Spleen (tissue), 7 donors: ENCODE data around the gene APOA4.

Experiments
- POLR2A ChIP-seq, 3 donors: fragments of 450-650 bp; IDR thresholded peaks; one replicate each; pipeline ENCODE4 v1.5.1; 2017; ENCODE audit warnings: antibody characterized with exemption in 3 of 3, mild to moderate bottlenecking in 1 of 3
- POLR2AphosphoS5 ChIP-seq, 3 donors: sonication (generic); formaldehyde crosslinking; IDR thresholded peaks; one replicate each; pipeline ENCODE4 v1.5.1; 2017; ENCODE audit warnings: antibody characterized with exemption in 3 of 3
- TF ChIP-seq, protein P1 (sequence below), 11 experiments: fragments of 200-600 bp in 7 of 11; fragments of 450-650 bp in 4 of 11; sonication (generic) in 4 of 11; IDR thresholded peaks in 8 of 11; conservative IDR thresholded peaks in 3 of 11; 1 replicate in 7 of 11; 2 replicates in 4 of 11; pipeline versions ENCODE4 v1.4.0 to v1.8.0; 2016 to 2021; ENCODE audit warnings: antibody characterized with exemption in 11 of 11, inconsistent platforms in 4 of 11, mild to moderate bottlenecking in 1 of 11
- donor health status: DM: no; HTN: no; CAD: no; lungs with moderate emphysema.
- donor health status: DM: no; HTN: no; CAD: no.
- donor health status: DM: no; HTN: no; CAD: no.

DNA sequence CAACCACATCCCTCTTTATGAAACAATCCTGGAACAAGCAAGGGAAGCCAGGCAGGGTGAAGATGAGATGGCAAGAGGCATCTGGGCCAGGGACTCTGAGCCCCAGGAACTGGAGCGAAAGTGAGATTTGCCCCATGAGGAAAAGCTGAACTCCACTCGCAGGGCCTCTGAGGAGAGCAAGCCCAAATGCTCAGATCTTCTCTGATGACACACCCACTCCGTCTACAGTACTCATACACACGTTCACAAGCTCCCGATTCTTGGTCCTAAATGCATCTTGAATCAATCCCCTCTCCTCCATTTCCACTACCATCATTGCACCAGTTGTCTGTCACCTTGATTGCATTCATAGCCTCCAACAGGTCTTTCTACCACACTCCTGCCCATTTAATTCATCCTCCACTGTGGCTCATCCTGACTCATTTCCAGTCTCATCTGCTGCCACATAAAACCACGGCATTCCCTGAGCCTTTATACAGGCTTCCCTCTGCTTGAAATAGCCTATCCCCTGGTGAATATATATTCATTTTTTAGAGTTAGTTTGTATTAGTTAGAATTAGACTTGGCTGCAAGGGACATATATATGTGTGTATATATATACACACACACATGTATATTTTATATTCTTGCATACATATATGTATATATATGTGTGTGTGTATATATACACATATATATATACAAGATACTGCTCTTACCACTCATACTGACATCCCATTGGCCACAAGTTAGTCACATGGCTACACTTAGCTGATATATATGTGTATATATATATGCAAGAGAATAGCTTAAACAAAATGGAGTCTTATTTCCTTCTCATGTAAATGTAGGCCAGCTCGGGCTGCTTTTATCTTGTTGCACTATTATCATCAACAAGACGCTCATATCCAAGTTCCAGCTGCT, 30.0 kb downstream of the APOA4 start:
- TF ChIP-seq POLR2A (IDR thresholded peaks at IDR 0.05) (no peak), POLR2AphosphoS5 (IDR thresholded peaks at IDR 0.05) (no peak)
- TF ChIP-seq, protein P1, sequence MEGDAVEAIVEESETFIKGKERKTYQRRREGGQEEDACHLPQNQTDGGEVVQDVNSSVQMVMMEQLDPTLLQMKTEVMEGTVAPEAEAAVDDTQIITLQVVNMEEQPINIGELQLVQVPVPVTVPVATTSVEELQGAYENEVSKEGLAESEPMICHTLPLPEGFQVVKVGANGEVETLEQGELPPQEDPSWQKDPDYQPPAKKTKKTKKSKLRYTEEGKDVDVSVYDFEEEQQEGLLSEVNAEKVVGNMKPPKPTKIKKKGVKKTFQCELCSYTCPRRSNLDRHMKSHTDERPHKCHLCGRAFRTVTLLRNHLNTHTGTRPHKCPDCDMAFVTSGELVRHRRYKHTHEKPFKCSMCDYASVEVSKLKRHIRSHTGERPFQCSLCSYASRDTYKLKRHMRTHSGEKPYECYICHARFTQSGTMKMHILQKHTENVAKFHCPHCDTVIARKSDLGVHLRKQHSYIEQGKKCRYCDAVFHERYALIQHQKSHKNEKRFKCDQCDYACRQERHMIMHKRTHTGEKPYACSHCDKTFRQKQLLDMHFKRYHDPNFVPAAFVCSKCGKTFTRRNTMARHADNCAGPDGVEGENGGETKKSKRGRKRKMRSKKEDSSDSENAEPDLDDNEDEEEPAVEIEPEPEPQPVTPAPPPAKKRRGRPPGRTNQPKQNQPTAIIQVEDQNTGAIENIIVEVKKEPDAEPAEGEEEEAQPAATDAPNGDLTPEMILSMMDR (IDR thresholded peaks at IDR 0.05 in 8 of 11, conservative IDR thresholded peaks at IDR 0.05 in 3 of 11) = no peak
